Measurements from ENCODE around the gene CYTH1. TPM values are rescaled to one million over a fixed set of nuclear protein-coding genes. Genes with fewer than 3 reads are reported as not detected.

The CYTH1 gene
- polyA plus RNA-seq, 1 donor, result 40.6 TPM

DNA sequence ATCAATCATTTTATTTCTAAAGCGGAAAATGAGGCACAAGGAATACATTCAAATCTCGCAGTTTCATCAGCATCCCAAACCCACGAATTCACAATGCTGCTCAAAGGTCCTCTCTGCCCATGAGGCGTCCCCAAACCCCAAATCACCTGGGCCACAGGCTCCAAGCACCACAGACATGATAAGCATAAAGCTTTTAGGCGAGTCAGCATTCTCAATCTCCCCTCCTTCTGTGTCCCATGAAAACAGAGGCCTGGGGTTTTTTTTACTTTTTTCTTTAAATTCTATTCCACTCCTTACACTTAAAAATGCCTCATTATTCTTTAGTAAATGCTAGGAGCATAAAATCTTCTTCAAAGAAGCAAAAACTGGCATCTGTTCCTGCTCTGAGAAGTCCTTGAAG is 55.0 kb downstream of the CYTH1 start:
- Histone ChIP-seq H3K9me3 (ENCODE audit: control insufficient read depth, low read depth, low read length) (no peaks in the 10 kb centered on the region), H3K27me3 (ENCODE audit: control insufficient read depth, insufficient read depth, low read length) (no peaks in the 10 kb centered on the region), H3K4me1 (ENCODE audit: control insufficient read depth, insufficient read depth, low read length) (peaks cover 13% of the 10 kb centered on the region), H3K36me3 (ENCODE audit: control insufficient read depth, insufficient read depth, low read length) (peaks cover 5% of the 10 kb centered on the region), H3K27ac (ENCODE audit: low read length) (no peak overlapping the region), H3K4me3 (ENCODE audit: low read length) (no peak overlapping the region)
- 100% methylated on average over 1 of the region's 5 CpGs for WGBS (ENCODE audit: insufficient coverage, low lambda C conversion rate)
- DNase-seq, result no peak

DNA sequence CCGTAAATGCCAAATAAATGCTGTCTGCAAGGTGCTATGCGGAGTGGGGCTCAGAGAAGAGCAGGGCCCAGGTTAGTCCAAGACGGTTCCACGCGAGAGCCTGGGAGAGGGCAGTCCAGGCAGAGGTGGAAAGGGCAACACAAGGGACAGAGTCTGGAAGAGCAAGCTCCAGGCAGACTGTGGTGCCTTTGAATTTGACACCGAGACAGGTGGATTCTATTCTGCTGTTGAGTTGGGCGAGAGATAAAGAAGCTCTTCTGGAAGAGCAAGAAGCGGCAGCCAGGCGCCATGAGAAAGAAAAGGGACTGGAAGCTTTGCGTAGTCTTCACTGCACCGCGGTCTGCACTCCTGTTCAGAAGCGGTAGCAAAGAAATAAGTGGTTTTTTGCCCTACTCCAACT is 55.6 kb downstream of the CYTH1 start:
- DNase-seq, result no peak
- no peaks in the 10 kb centered on the region for H3K9me3 ChIP-seq (ENCODE audit: control insufficient read depth, low read depth, low read length)
- no peaks in the 10 kb centered on the region for H3K27me3 ChIP-seq (ENCODE audit: control insufficient read depth, insufficient read depth, low read length)
- peaks cover 13% of the 10 kb centered on the region for H3K4me1 ChIP-seq (ENCODE audit: control insufficient read depth, insufficient read depth, low read length)
- no peak overlapping the region for H3K4me3 ChIP-seq (ENCODE audit: low read length)
- no CpG with 5 or more reads among the region's 13 CpGs for WGBS (ENCODE audit: insufficient coverage, low lambda C conversion rate)
- no peak overlapping the region for H3K27ac ChIP-seq (ENCODE audit: low read length)
- peaks cover 5% of the 10 kb centered on the region for H3K36me3 ChIP-seq (ENCODE audit: control insufficient read depth, insufficient read depth, low read length)

DNA sequence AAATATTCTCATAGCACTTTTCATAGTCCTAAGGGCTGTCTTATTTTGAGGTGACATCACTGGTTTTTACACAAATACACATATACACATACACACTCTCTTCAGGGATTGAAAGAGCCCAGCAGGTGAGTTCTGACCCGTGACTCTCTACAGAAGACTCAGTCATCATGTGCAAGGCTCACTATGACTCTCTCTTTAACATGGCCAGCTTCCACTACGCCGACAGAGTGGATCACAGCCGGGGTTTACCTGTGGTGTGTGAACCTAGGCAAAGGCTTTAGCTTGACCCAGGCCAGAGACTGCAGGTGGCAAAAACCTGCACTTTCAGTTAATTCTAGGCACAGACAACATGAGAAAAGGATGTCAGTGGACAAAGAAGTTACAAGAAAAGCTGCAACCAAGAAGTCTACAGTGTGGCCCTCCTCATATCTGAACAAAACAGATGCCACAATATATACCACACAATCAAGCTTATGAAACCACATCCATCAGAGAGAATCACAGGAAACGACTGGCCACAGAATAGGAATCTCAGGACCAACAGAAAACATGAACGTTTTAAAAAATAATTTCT is 56.5 kb downstream of the CYTH1 start:
- no peaks in the 10 kb centered on the region for H3K9me3 ChIP-seq (ENCODE audit: control insufficient read depth, low read depth, low read length)
- no peak for DNase-seq
- 66% methylated on average over 2 of the region's 6 CpGs for WGBS (ENCODE audit: insufficient coverage, low lambda C conversion rate)
- H3K27ac ChIP-seq (ENCODE audit: low read length), result no peak overlapping the region
- H3K27me3 ChIP-seq (ENCODE audit: control insufficient read depth, insufficient read depth, low read length), result no peaks in the 10 kb centered on the region
- peaks cover 10% of the 10 kb centered on the region for H3K4me1 ChIP-seq (ENCODE audit: control insufficient read depth, insufficient read depth, low read length)
- peaks cover 5% of the 10 kb centered on the region for H3K36me3 ChIP-seq (ENCODE audit: control insufficient read depth, insufficient read depth, low read length)
- no peak overlapping the region for H3K4me3 ChIP-seq (ENCODE audit: low read length)

DNA sequence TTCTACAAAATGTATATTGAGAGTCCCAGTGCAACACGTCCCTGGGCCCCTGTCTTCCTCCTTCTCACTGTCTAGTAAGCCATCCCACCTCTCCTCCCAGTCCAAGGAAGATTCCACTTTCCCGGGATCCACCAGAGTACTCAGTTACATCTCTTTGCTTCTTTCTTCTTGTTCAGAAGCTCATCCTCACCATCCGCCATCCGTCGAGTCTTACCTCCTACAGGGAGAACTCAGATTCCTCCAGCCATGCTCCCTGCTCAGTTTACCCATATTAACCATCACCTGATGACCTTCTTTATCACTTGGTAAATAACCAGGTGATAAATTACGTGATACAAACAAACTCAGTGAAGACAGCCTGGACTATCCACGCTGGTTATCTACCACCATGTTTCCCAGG is 57.1 kb downstream of the CYTH1 start:
- Histone ChIP-seq H3K27ac (ENCODE audit: low read length) (no peak overlapping the region), H3K4me3 (ENCODE audit: low read length) (no peak overlapping the region), H3K36me3 (ENCODE audit: control insufficient read depth, insufficient read depth, low read length) (peaks cover 5% of the 10 kb centered on the region), H3K4me1 (ENCODE audit: control insufficient read depth, insufficient read depth, low read length) (peaks cover 10% of the 10 kb centered on the region), H3K27me3 (ENCODE audit: control insufficient read depth, insufficient read depth, low read length) (no peaks in the 10 kb centered on the region), H3K9me3 (ENCODE audit: control insufficient read depth, low read depth, low read length) (no peaks in the 10 kb centered on the region)
- no peak for DNase-seq
- 83% methylated on average over 1 of the region's 7 CpGs for WGBS (ENCODE audit: insufficient coverage, low lambda C conversion rate)

DNA sequence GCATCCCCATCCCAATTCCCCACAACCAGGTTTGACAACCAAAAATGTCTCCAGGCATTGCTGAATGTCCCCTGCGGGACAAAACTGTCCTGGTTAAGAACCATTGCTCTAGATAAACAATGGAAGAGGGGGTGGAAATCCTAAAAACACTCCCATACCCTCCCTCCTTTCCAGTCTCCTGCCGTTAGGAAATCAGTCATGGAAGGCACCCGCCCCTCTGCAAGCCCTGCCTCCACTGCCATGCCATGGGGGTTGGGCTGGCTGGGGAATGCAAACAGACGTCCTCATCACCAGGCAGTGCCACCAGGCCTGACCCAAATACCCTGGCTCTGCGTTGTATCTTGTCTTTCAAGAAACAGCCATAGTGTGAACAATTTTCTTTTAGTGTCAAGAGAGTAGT is 57.5 kb downstream of the CYTH1 start:
- WGBS (ENCODE audit: insufficient coverage, low lambda C conversion rate), result no CpG with 5 or more reads among the region's 5 CpGs

GRCh38 chr17:78723957-78724356 is 58.1 kb downstream of the CYTH1 start:
- H3K27ac ChIP-seq (ENCODE audit: low read length), result peak overlapping the region; percentile 56
- no CpG with 5 or more reads among the region's 8 CpGs for WGBS (ENCODE audit: insufficient coverage, low lambda C conversion rate)

More for the DNA sequence above, 57.5 kb downstream of the CYTH1 start:
- no peak for DNase-seq
- H3K36me3 ChIP-seq (ENCODE audit: control insufficient read depth, insufficient read depth, low read length), result peaks cover 5% of the 10 kb centered on the region
- peak overlapping the region; percentile 56 for H3K27ac ChIP-seq (ENCODE audit: low read length)
- no peaks in the 10 kb centered on the region for H3K27me3 ChIP-seq (ENCODE audit: control insufficient read depth, insufficient read depth, low read length)
- no peaks in the 10 kb centered on the region for H3K9me3 ChIP-seq (ENCODE audit: control insufficient read depth, low read depth, low read length)
- peaks cover 14% of the 10 kb centered on the region for H3K4me1 ChIP-seq (ENCODE audit: control insufficient read depth, insufficient read depth, low read length)
- H3K4me3 ChIP-seq (ENCODE audit: low read length), result no peak overlapping the region

DNA sequence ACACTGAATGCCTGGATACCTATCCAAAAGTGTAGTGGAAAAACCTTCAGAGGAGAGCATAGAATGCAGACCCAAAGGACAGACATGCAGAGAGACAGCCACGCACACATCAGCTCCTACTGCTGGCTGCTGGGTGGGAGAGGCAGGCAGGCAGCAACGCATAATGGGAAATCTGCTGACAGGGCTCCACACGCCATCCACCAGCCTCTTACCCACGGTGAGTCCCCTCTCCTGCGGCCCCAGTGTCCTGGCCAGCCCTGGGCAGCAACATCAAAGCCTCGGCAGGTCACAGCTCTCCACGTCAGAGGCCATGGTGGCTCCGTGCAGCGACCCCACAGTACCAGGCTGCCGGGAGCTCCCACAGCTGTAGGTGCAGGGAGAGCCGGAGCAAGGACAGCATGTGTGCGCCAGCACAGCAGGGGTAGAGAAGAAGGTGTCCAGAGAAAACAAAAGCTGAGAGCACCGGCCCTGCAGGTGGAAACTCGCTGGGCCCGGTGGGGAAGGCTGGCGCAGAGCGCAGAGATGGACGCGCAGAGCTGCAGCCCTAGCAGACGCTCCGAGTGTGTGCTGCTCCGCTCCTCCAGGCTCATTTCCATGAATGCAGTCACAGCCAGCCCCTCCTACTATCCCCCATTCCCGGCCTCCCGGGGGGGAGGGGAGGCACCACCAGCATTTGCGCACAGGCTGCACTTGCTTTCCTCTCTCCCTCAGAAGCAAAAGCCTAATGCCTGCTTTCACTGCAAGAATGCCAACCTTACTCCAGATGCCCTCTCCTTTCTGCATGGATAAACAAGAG is 58.9 kb downstream of the CYTH1 start:
- Histone ChIP-seq H3K27ac (ENCODE audit: low read length) (peak overlapping the region; percentile 56), H3K9me3 (ENCODE audit: control insufficient read depth, low read depth, low read length) (no peaks in the 10 kb centered on the region), H3K4me1 (ENCODE audit: control insufficient read depth, insufficient read depth, low read length) (peaks cover 25% of the 10 kb centered on the region), H3K27me3 (ENCODE audit: control insufficient read depth, insufficient read depth, low read length) (no peaks in the 10 kb centered on the region), H3K36me3 (ENCODE audit: control insufficient read depth, insufficient read depth, low read length) (peaks cover 5% of the 10 kb centered on the region), H3K4me3 (ENCODE audit: low read length) (peak overlapping the region; percentile 32)
- no CpG with 5 or more reads among the region's 25 CpGs for WGBS (ENCODE audit: insufficient coverage, low lambda C conversion rate)
- DNase-seq, result peak; percentile 45 to 58

More at GRCh38 chr17:78723957-78724356, 58.1 kb downstream of the CYTH1 start:
- Histone ChIP-seq H3K4me1 (ENCODE audit: control insufficient read depth, insufficient read depth, low read length) (peaks cover 17% of the 10 kb centered on the region), H3K9me3 (ENCODE audit: control insufficient read depth, low read depth, low read length) (no peaks in the 10 kb centered on the region), H3K4me3 (ENCODE audit: low read length) (no peak overlapping the region), H3K36me3 (ENCODE audit: control insufficient read depth, insufficient read depth, low read length) (peaks cover 5% of the 10 kb centered on the region), H3K27me3 (ENCODE audit: control insufficient read depth, insufficient read depth, low read length) (no peaks in the 10 kb centered on the region)
- DNase-seq, result no peak

DNA sequence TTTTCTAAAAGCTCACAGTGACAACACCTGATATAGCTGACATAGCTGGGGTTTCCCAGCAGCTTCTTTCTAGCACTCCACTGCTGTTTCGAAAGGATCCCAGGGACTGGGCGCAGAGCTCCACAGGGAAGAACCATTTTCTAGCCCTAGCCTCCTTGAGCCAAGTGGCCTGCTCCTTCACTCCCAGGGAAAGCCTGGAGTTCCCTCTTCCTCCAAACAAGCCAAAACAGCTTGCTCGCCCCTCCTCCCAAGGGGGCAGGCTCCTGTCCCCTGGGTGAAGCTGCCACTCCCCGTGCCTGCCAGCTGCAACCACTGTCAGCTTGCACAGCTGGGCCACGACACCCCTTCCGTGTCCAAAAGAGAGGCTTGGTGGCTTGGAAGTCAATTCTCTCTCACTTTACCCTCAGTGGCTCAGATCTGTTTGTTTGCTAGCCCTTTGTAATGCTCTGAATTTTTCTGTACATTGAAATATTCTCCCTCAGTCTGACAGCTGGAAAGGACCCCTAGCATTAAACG is 59.8 kb downstream of the CYTH1 start:
- Histone ChIP-seq H3K36me3 (ENCODE audit: control insufficient read depth, insufficient read depth, low read length) (peaks cover under 1% of the 10 kb centered on the region), H3K4me1 (ENCODE audit: control insufficient read depth, insufficient read depth, low read length) (peaks cover 34% of the 10 kb centered on the region), H3K27ac (ENCODE audit: low read length) (peak overlapping the region; percentile 30), H3K4me3 (ENCODE audit: low read length) (peak overlapping the region; percentile 0), H3K9me3 (ENCODE audit: control insufficient read depth, low read depth, low read length) (no peaks in the 10 kb centered on the region), H3K27me3 (ENCODE audit: control insufficient read depth, insufficient read depth, low read length) (no peaks in the 10 kb centered on the region)
- WGBS (ENCODE audit: insufficient coverage, low lambda C conversion rate), result 0% methylated on average over 1 of the region's 7 CpGs
- no peak for DNase-seq

DNA sequence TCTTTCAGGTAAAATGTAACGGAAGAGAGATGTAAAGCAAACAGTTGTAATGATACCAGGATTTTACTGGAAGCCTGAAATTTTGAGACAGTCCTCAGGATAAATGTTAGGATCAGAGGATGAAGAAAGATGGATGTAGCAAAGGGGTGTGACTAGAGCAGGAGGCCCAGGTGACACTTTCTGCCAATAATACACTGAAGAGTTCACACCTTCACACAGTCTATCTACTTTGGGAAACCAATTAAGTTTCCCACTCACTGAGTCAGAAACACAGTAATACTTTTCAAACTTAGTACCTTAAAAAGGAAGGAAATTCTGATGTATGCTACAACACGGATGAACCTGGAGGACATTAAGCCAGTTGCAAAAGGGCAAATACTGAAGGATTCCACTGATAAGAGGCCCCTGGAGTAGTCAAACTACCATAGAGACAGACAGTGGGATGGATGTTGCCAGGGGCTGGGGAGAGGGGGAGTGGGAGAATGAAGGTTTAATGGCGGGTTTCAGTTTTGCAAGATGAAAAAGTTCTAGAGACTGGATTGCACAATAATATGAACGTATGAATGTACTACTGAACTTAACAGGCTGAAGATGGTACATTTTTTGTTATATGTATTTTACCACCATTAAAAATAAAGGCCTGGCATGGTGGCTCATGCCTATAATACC is 62.3 kb downstream of the CYTH1 start:
- no peak overlapping the region for H3K27ac ChIP-seq (ENCODE audit: low read length)
- WGBS (ENCODE audit: insufficient coverage, low lambda C conversion rate), result 37% methylated on average over 3 of the region's 4 CpGs
- H3K36me3 ChIP-seq (ENCODE audit: control insufficient read depth, insufficient read depth, low read length), result no peaks in the 10 kb centered on the region
- H3K4me1 ChIP-seq (ENCODE audit: control insufficient read depth, insufficient read depth, low read length), result peaks cover 46% of the 10 kb centered on the region
- H3K27me3 ChIP-seq (ENCODE audit: control insufficient read depth, insufficient read depth, low read length), result no peaks in the 10 kb centered on the region
- no peak for DNase-seq
- no peak overlapping the region for H3K4me3 ChIP-seq (ENCODE audit: low read length)
- no peaks in the 10 kb centered on the region for H3K9me3 ChIP-seq (ENCODE audit: control insufficient read depth, low read depth, low read length)

- no CpG with 5 or more reads among the region's 8 CpGs for WGBS (ENCODE audit: insufficient coverage, low lambda C conversion rate)
- Histone ChIP-seq H3K9me3 (ENCODE audit: control insufficient read depth, low read depth, low read length) (no peaks in the 10 kb centered on the region), H3K4me3 (ENCODE audit: low read length) (no peak overlapping the region), H3K36me3 (ENCODE audit: control insufficient read depth, insufficient read depth, low read length) (no peaks in the 10 kb centered on the region), H3K4me1 (ENCODE audit: control insufficient read depth, insufficient read depth, low read length) (peaks cover 38% of the 10 kb centered on the region), H3K27me3 (ENCODE audit: control insufficient read depth, insufficient read depth, low read length) (no peaks in the 10 kb centered on the region), H3K27ac (ENCODE audit: low read length) (no peak overlapping the region)
- DNase-seq, result peak in 1 of 2 donors; percentile 17
These were observed 63.4 kb downstream of the CYTH1 start for GRCh38 chr17:78718575-78719208.
